CD4-positive, alpha-beta T cell (primary cell): Measurements from ENCODE around the gene LPP. TPM values are rescaled to one million over a fixed set of nuclear protein-coding genes. Genes with fewer than 3 reads are reported as not detected.

Source experiments
- ATAC-seq: fragments of 200-7000 bp; cut with Tn5 transposase; one replicate; pipeline ENCODE4 v1.10.0; 2022; ENCODE audit warnings: mild to moderate bottlenecking; ENCODE audit not compliant: poor library complexity
- CTCF ChIA-PET: fragments of 350-600 bp; sonication (Branson Sonifier 250); formaldehyde crosslinking; loops from one replicate; lab custom pipeline; 2021; ENCODE audit warnings: antibody characterized with exemption, inconsistent platforms; lab: Charles Lee
- POLR2A ChIA-PET: fragments of 350-600 bp; sonication (Branson Sonifier 250); formaldehyde crosslinking; loops from one replicate; lab custom pipeline; 2021; ENCODE audit warnings: antibody characterized with exemption, inconsistent platforms; lab: Charles Lee
- DNase-seq, 14 experiments: peaks; one replicate each; pipeline ENCODE4 v3.0.0-alpha.2; 2013 to 2020; ENCODE audit warnings: mixed read lengths in 2 of 14
- H3K27ac ChIP-seq, 2 donors: one replicate each; pipeline versions ENCODE4 v1.5.1 to v1.7.0; 2013; ENCODE audit warnings: low read length in 2 of 2, low read depth in 1 of 2, mild to moderate bottlenecking in 1 of 2
- H3K27me3 ChIP-seq, 2 experiments: 1 replicate in 1 of 2; 2 replicates in 1 of 2; pipeline versions ENCODE4 v1.6.1 to v1.7.0; 2013; ENCODE audit warnings: low read length in 2 of 2, control low read depth in 1 of 2, mild to moderate bottlenecking in 1 of 2, moderate library complexity in 1 of 2; ENCODE audit not compliant: insufficient read depth in 2 of 2, control insufficient read depth in 1 of 2
- H3K36me3 ChIP-seq: one replicate; pipeline ENCODE4 v1.6.1; 2013; ENCODE audit warnings: low read length, control low read depth; ENCODE audit not compliant: insufficient read depth
- H3K4me1 ChIP-seq: one replicate; pipeline ENCODE4 v1.6.1; 2013; ENCODE audit warnings: low read length, control low read depth; ENCODE audit not compliant: insufficient read depth
- H3K4me3 ChIP-seq: one replicate; pipeline ENCODE4 v1.5.1; 2013; ENCODE audit warnings: mild to moderate bottlenecking, low read length, moderate library complexity
- H3K9me3 ChIP-seq, 2 experiments: 1 replicate in 1 of 2; 2 replicates in 1 of 2; pipeline versions ENCODE4 v1.6.1 to v1.7.0; 2013; ENCODE audit warnings: low read length in 2 of 2, mild to moderate bottlenecking in 2 of 2, control low read depth in 1 of 2, moderate library complexity in 1 of 2; ENCODE audit not compliant: control insufficient read depth in 1 of 2, insufficient read depth in 1 of 2
- H3K27ac Mint-ChIP-seq: one replicate; pipeline ENCODE4 v1.8.0; 2020; ENCODE audit warnings: mixed read lengths
- H3K27me3 Mint-ChIP-seq: one replicate; pipeline ENCODE4 v1.8.0; 2021; ENCODE audit warnings: mixed read lengths
- H3K36me3 Mint-ChIP-seq: one replicate; pipeline ENCODE4 v1.8.0; 2021; ENCODE audit warnings: low read depth, mixed read lengths
- H3K4me1 Mint-ChIP-seq: one replicate; pipeline ENCODE4 v1.8.0; 2021; ENCODE audit warnings: low read depth, mixed read lengths
- H3K4me3 Mint-ChIP-seq: one replicate; pipeline ENCODE4 v1.8.0; 2020; ENCODE audit warnings: mild to moderate bottlenecking, mixed read lengths
- H3K9me3 Mint-ChIP-seq: one replicate; pipeline ENCODE4 v1.8.0; 2020; ENCODE audit warnings: mixed read lengths
- intact Hi-C, 2 experiments: fragments of 100-400 bp; cut with DNase I in 1 of 2; cut with micrococcal nuclease in 1 of 2; formaldehyde crosslinking; loops; one replicate each; pipeline versions ENCODE4 v1.15.1 to v1.9.0; 2023 to 2025; cut with DNase I, micrococcal nuclease
- total RNA-seq, 174 experiments: library from RNA in 2 of 174; stranded (reverse) in 2 of 174; gene quantifications; one replicate each; pipeline ENCODE4 v1.2.3 and lab custom pipeline; 2021 to 2026
- TF ChIP-seq, protein P1 (sequence below): fragments of 200-600 bp; IDR thresholded peaks from one replicate; pipeline ENCODE4 v1.8.0; 2022; ENCODE audit warnings: antibody characterized with exemption, mild to moderate bottlenecking

LPP gene
- total RNA-seq, 2 experiments from 2014 or later: 45.6 to 45.9 TPM

DNA sequence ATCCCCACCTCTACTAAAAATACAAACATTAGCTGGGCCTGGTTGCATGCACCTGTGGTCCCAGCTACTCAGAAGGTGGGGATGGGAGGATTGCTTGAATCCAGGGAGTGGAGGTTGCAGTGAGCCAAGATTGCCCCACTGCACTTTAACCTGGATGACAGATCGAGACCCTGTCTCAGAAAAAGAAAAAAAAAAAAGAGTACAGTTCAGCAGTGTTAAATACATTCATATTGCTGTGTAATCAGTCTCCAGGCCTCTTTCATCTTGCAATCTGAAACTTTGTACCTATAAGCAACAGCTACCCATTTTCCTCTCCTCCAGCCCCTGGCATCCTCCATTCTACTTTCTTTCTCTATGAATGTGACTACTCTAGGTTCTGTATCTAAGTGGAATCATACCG lies 61.2 kb downstream of the LPP start:
- ChIA-PET CTCF (no interaction called here), POLR2A (no interaction called here)
- H3K4me1 ChIP-seq: no peaks in the 10 kb centered on the region
- H3K4me3 Mint-ChIP-seq: no peak overlapping the region
- DNase-seq (no peak), ATAC-seq (no peak)
- no peaks in the 10 kb centered on the region for H3K27me3 Mint-ChIP-seq
- H3K27ac ChIP-seq: no peak overlapping the region
- H3K27me3 ChIP-seq: no peaks in the 10 kb centered on the region
- no peak overlapping the region for H3K27ac Mint-ChIP-seq
- no peaks in the 10 kb centered on the region for H3K9me3 Mint-ChIP-seq
- peaks cover 21% of the 10 kb centered on the region for H3K36me3 Mint-ChIP-seq
- peaks cover 13% of the 10 kb centered on the region for H3K36me3 ChIP-seq
- no peaks in the 10 kb centered on the region for H3K9me3 ChIP-seq
- intact Hi-C loops: no loop called here
- TF ChIP-seq, protein P1, sequence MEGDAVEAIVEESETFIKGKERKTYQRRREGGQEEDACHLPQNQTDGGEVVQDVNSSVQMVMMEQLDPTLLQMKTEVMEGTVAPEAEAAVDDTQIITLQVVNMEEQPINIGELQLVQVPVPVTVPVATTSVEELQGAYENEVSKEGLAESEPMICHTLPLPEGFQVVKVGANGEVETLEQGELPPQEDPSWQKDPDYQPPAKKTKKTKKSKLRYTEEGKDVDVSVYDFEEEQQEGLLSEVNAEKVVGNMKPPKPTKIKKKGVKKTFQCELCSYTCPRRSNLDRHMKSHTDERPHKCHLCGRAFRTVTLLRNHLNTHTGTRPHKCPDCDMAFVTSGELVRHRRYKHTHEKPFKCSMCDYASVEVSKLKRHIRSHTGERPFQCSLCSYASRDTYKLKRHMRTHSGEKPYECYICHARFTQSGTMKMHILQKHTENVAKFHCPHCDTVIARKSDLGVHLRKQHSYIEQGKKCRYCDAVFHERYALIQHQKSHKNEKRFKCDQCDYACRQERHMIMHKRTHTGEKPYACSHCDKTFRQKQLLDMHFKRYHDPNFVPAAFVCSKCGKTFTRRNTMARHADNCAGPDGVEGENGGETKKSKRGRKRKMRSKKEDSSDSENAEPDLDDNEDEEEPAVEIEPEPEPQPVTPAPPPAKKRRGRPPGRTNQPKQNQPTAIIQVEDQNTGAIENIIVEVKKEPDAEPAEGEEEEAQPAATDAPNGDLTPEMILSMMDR: no peak
- peaks cover 45% of the 10 kb centered on the region for H3K4me1 Mint-ChIP-seq
- no peak overlapping the region for H3K4me3 ChIP-seq

DNA sequence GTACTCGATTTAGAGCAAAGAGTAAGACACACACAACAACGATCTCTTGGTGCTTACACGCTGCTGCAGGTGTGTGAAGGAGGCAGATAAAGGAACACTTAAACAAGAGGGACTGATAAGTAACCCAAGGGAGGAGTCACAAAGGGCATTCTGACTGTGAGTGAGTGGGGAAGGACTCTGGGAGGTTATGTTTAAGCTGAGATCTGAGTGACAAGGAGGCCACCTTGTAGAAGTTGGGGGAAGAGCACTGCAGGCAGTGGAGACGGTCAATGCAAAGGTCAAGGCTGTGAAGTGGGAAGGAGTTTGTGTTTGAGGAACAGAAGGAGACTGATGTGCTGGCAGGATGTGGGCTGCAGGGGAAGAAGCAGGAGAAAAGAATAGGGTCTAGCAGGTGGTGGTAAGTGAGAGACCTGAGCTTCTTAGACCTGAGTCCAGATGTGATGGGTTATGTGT lies 63.1 kb downstream of the LPP start:
- intact Hi-C loops: no loop called here
- DNase-seq: no peak
- ATAC-seq: no peak
- H3K36me3 ChIP-seq: peaks cover 5% of the 10 kb centered on the region
- no peaks in the 10 kb centered on the region for H3K9me3 ChIP-seq
- no peaks in the 10 kb centered on the region for H3K27me3 ChIP-seq
- peaks cover 10% of the 10 kb centered on the region for H3K36me3 Mint-ChIP-seq
- no peaks in the 10 kb centered on the region for H3K9me3 Mint-ChIP-seq
- CTCF ChIA-PET: no interaction called here
- H3K4me1 Mint-ChIP-seq: peaks cover 45% of the 10 kb centered on the region
- no peaks in the 10 kb centered on the region for H3K27me3 Mint-ChIP-seq
- TF ChIP-seq, protein P1: no peak
- H3K27ac Mint-ChIP-seq: no peak overlapping the region
- POLR2A ChIA-PET: no interaction called here
- H3K27ac ChIP-seq: no peak overlapping the region
- H3K4me3 Mint-ChIP-seq: no peak overlapping the region
- no peaks in the 10 kb centered on the region for H3K4me1 ChIP-seq
- no peak overlapping the region for H3K4me3 ChIP-seq

DNA sequence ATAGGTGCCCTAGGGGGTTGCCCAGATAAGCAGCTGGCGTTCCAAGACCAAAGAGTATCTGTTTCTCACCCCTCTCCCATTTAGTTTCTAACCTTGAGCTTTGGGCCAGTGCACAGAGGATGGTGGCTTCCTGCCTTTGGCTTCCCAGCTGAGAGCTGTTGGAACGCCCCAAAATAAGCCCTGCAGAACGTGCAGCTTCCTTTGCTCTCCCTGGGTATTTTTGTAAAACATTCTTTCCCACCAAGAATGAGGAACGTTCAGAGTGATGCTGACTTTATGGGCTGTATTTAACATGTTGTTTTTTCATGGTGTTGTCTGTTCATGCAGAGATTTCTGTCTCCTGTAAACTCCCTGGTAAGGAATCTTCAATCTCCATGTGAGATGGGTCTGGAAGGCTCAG lies 63.8 kb downstream of the LPP start:
- no peak overlapping the region for H3K4me3 Mint-ChIP-seq
- ChIA-PET POLR2A (no interaction called here), CTCF (no interaction called here)
- ATAC-seq (no peak), DNase-seq (no peak)
- H3K36me3 Mint-ChIP-seq: peaks cover 9% of the 10 kb centered on the region
- Histone ChIP-seq H3K4me3 (no peak overlapping the region), H3K9me3 (no peaks in the 10 kb centered on the region), H3K36me3 (peaks cover 5% of the 10 kb centered on the region), H3K4me1 (no peaks in the 10 kb centered on the region), H3K27me3 (no peaks in the 10 kb centered on the region), H3K27ac (no peak overlapping the region)
- no peak overlapping the region for H3K27ac Mint-ChIP-seq
- peaks cover 50% of the 10 kb centered on the region for H3K4me1 Mint-ChIP-seq
- no peaks in the 10 kb centered on the region for H3K9me3 Mint-ChIP-seq
- no peaks in the 10 kb centered on the region for H3K27me3 Mint-ChIP-seq
- TF ChIP-seq, protein P1: no peak
- intact Hi-C loops: no loop called here
